Endometrial microvascular endothelial cells (primary cell): ENCODE measurements around the gene SPTY2D1. TPM values are rescaled to one million over a fixed set of nuclear protein-coding genes. Genes with fewer than 3 reads are reported as not detected.
"Not testable (repeated sequence)": the region's sequence is repeated elsewhere in the genome, so short reads cannot be mapped to it uniquely, and the experiment has no call there.

Experiments used
- in situ Hi-C: cut with HindIII; loops from 2 replicates; pipeline ENCODE4 v1.10.0; 2017; ENCODE audit warnings: low sequenced_read_pairs, low pct_unique_long_range_greater_than_20kb; ENCODE audit errors: inconsistent ontology term
- total RNA-seq: library from RNA; depleted of rRNA; stranded (reverse); fragments of >200 nt; gene quantifications from one replicate; pipeline ENCODE4 v1.2.3, GENCODE V29; 2015; ENCODE audit errors: inconsistent ontology term

SPTY2D1 gene
- 16.8 TPM for total RNA-seq

GRCh38 chr11:18634140-18635032 is at the start of gene SPTY2D1:
SPTY2D1 (minus strand) TSS chr11:18634342; CDS start chr11:18634257, 85 bp downstream.
- in situ Hi-C loops, result no loop called here

- in situ Hi-C loops, result no loop called here
Observed at GRCh38 chr11:18682466-18682865, 48.3 kb upstream of the SPTY2D1 start.

DNA sequence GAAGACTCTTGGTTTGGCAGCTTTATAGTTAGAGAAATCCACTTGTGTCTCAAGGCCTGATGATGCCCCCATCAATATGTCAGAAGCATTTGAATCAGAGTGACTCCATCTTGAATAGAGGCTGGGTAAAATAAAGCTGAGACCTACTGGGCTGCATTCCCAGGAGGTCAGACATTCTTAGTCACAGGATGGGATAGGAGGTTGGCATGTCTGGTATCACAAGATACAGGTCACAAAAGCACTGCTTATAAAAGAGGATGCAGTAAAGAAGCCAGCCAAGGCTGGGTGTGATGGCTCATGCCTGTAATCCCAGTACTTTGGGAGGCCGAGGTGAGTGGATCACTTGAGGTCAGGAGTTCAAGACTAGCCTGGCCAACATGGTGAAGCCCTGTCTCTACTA is 47.8 kb upstream of the SPTY2D1 start:
- in situ Hi-C loops, result not testable (repeated sequence)

DNA sequence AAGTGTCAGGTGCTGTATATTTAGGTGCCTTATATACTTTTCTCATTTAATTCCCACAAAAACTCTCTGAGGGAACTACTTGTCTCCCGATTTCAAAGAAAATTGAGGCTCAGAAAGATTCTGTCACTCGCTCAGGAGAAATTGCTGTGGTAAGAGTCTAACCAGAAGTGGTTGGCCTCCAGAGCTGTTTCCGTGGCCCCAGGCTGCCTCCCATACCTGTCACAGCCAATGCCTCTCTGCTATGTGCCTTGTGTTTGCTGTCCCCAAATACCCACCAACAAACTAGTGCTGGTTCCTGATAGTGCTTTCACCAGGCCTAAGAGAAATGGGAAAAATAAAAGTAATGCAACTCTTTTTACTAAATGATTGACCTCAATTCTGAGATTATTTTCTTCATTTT is 43.4 kb upstream of the SPTY2D1 start:
- in situ Hi-C loops, result no loop called here

DNA sequence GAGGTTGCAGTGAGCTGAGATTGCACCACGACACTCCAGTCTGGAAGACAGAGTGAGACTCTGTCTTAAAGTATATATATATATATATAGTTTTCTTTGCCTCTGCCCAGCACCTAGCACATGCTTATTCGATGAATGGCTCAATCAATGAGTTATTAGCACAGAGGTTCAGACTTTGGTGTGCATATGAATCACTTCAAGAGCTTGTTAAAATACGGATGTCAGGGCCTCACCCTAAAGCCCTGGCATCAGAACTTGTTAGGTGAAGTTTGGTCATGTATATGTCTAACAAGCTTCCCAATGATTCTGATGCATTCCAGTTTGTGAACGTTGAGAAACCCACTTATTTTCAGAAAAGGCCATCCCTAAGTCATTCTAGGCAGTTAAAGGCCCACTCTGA is 42.7 kb upstream of the SPTY2D1 start:
- in situ Hi-C loops, result no loop called here

- in situ Hi-C loops, result not testable (repeated sequence)
Observed at GRCh38 chr11:18672209-18672608, 38.1 kb upstream of the SPTY2D1 start.

- in situ Hi-C loops, result no loop called here
Observed at GRCh38 chr11:18671246-18671645, 37.1 kb upstream of the SPTY2D1 start.

DNA sequence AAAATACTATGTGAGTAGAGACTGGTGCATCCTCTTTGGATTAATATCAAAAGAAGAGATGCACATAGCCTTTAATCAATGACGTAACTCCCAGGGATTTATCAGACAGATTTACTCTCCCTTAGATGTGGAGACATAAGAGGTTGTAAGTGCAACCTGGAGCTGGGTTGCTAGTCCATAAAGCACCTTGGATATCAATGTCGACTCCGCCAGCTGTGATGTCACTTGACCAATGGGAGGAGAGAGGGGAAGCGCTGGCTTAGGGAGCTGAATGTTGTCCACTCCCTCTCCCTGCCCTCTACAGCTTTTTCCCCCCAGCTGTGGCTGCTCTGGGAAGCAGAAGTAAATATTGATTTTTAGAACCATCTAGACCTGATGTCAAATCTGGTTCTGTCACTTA is 35.6 kb upstream of the SPTY2D1 start:
- in situ Hi-C loops, result no loop called here

GRCh38 chr11:18669219-18669596 is 35.1 kb upstream of the SPTY2D1 start:
- in situ Hi-C loops, result no loop called here

DNA sequence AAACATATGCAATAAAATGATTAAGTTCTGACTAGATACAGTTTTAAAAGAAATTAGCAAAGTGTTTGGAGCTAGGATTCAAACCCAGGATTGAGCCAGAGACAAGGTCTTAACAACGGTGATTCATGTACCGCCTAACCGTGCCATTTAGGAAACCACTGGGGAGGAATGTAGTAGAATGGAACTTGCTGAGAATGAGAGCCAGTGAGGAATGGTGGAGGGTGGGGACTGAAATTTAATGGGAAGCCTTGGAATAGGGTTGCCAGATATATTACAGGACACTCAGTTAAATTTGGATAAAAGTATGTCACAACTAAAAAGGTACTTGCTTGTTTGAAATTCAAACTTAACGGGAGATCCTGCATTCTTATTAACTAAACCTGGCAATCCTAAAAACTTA is 34.0 kb upstream of the SPTY2D1 start:
- in situ Hi-C loops, result no loop called here

- in situ Hi-C loops, result not testable (repeated sequence)
Observed at GRCh38 chr11:18665353-18665872, 31.3 kb upstream of the SPTY2D1 start.

DNA sequence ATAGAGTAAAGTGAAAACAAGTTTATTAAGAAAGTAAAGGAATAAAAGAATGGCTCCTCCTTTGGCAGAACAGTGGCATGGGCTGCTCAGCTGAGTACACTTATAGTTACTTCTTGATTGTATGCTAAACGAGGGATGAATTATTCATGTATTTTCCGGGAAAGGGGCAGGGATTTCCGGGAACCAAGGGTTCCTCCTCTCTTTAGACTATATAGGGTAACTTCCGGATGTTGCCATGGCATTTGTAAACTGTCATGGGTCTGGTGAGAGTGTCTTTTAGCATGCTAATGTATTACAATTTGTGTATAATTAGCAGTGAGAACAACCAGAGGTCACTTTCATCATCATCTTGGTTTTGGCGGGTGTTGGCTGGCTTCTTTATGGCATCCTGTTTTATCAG is 23.5 kb upstream of the SPTY2D1 start:
- in situ Hi-C loops, result no loop called here

DNA sequence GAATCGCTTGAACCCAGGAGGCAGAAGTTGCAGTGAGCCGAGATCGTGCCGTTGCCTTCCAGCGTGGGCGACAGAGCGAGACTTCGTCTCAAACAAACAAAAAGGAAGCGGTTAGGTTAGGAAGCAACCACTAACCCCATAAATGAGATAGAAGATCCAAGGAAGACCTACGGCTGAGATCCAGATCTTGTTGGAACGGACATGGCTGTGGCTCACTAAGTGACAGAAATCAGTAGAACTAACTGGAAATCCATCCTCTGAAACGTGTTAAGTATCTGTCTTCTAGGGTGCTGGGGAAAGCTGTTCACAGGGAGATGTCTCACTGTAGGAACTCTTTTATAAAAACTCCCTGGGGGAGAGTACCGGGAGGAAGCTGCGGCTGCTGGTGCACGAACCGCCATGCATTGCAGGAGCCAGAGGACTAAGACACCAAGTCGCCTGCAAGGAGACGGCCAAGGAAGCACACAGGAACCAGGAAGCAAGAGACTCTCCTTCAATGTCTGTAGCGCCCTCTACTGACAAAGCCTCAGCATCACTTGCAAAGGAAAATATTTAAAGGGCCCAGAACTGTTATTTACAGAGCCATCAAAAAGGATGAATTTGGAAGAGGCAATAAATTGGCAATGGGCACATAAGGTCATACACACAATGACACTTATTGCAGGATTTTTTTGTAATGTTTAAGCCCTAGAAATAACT is 16.9 kb upstream of the SPTY2D1 start:
- in situ Hi-C loops, result no loop called here

DNA sequence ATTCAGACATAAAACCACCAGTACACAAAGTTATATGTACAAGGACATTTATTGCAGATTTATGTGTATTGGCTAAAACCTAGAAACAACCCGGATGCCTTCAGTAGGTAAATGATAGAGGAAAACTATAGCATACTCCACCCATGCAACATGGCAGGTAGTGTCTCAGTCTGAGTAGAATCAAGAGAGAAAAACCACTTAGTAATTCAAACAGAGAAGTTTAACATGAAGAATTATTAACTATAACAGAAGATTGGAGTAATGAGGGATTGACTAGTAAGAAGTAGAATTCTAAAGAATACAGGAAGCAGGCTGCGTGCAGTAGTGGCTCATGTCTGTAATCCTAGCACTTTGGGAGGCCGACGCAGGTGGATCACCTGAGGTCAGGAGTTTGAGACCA is 16.2 kb upstream of the SPTY2D1 start:
- in situ Hi-C loops, result no loop called here

GRCh38 chr11:18643034-18643433 is 8.9 kb upstream of the SPTY2D1 start:
- in situ Hi-C loops, result not testable (repeated sequence)

DNA sequence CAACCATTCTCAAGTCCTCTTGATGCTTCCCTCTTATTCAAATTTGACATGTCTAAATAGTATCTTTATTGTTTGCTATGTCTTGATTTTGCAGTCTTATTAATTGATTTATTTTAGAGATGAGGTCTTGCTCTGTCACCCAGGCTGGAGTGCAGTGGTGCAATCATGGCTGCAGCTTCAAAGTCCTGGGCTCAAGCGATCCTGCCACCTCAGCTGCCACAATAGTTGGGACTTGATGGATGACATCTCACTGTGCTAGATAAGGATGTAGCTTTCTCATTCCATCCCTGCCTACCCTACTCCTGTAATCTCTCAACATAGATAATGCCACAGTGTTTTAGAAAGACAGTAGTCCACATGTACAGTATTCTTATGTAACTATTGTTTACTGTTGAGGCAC is 7.5 kb upstream of the SPTY2D1 start:
- in situ Hi-C loops, result no loop called here

DNA sequence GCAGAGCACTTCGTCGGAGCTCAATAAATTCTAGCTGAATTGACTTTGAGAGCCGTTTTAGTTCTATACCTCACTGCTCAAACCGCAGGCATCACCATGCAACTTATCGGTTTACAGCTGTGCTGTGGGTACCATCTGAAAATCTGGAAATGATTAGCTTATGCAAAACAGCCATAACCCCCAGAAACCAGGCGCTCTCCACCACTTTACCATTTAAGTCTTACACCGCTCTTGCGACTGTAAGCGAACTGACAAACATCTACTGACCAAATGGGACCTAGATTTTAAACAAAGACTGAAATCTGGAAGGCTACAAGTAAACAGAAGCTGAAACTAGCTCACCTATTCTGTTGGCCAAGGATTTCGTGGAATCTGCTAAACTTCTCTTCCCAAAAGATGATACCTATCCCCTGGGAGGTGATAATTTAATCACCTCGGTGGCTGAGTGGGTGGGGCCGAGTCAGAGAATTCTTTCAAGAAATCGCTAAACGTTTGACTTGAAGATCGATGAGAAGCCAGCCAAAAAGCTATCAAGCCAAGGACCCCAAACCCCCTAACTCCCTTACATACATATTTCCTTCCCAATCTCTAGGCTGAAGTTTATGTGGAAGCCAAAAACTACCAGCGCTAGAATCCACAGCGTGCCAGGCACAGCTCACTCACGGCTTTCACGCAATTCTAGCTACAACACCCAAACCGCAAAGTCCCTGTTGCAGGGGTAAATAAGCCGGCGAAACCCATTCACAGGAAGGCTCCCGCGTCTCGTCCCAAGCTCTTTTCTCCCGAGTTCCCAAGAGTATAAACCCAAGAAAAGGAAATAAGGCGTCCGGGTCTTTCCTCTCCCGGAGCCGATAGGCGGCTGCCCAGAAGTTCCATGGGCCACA is 644 bp downstream of the SPTY2D1 start:
- in situ Hi-C loops, result no loop called here

GRCh38 chr11:18632841-18633240 is 1.3 kb downstream of the SPTY2D1 start:
- in situ Hi-C loops, result no loop called here

GRCh38 chr11:18624161-18624560 is 10.0 kb downstream of the SPTY2D1 start:
- in situ Hi-C loops, result no loop called here
